Fibroblast of skin of scalp (primary cell): ENCODE results near the gene CCDC167.
"Not testable (repeated sequence)": the region's sequence is repeated elsewhere in the genome, so short reads cannot be mapped to it uniquely, and the experiment has no call there.

Source experiments
- DNase-seq: peaks from one replicate; pipeline ENCODE4 v3.0.0-alpha.2; 2013

CCDC167 gene

DNA sequence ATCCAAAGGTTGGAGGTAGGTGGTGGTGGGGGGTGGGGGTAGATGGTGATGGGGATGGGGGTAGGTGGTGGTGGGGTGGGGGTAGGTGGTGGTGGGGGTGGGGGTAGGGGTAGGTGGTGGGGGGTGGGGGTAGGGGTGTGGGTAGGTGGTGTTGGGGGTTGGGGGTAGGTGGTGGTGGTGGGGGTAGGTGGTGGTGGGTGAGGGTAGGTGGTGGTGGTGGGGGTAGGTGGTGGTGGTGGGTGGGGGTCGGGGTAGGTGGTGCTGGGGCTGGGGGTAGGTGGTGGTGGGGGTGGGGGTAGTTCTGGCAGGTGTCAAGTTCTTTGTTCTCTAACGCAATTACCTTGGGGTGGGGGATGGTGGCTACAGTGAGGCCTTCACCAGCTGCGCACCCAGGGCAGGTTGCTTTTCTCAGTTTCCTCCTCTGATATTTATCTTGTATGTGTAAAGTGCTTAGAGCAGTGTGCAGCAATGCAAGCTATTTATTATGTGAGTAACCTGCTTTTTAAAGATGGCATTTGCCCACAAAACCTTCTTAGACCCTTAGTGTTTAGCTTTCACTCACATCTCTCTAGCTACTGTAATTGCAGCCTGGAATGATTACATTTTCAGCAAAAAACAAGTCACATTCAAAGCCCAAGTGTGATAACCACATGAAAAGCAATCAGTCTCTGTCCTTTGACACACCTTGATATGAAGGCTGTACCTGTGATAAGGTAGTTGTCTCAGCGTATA lies 8.2 kb upstream of the CCDC167 start:
- DNase-seq, result no peak

DNA sequence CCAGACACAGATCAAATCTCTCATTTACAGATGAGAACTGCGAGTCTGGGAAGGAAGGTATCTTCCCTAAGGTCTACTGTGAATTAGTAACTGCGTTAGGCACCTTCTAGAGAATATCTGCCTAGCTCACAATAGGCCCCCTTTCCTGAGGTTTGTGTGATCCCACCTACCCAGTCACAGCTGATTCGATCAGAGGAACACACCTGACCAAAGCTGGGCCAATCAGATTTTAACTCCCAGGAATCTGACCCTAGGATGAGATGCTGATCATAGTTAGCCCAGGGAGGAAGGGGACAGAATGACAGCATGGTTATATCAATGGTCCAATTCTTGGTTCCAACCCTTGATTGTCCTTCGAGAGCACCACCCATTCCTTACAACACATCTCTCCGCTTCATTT lies 7.4 kb upstream of the CCDC167 start:
- no peak for DNase-seq

DNA sequence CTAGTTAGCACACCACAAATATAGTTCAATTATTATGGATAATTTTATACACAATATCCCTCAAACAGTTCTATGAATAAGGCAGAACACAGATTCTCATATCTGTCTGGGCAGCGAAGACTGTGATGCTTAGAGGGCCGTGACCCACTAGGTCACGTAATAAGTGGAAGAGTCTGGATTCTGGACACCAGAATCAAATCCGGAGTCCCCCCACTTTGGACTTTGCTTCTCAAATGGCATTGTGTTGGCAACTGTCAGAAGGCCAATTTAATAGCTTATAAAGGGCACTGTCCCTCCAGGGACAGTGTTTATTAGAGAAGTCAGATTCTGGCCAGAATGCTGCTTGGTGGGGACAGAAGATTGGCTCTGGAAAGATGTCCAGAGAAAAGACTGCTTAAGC lies 6.8 kb upstream of the CCDC167 start:
- no peak for DNase-seq

DNA sequence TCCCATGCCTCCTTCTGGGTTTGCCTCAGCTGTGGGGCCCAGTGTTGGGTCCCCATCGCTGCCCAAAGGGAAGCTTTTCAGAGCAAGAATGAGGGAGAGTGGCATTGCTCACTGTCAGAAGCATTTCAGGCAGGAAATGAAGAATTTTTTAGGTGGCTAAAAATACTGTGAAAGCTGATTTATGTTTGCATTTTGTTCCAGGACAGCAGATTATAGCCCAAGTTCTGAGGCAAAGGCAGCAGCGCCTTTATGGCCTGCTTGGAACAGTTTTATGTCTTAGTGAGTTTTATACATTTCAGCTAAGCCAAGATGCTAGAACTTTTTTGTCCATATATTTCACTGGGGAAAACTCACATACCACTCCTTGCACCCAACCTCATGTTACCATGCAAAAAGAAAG lies 4.3 kb upstream of the CCDC167 start:
- no peak for DNase-seq

DNA sequence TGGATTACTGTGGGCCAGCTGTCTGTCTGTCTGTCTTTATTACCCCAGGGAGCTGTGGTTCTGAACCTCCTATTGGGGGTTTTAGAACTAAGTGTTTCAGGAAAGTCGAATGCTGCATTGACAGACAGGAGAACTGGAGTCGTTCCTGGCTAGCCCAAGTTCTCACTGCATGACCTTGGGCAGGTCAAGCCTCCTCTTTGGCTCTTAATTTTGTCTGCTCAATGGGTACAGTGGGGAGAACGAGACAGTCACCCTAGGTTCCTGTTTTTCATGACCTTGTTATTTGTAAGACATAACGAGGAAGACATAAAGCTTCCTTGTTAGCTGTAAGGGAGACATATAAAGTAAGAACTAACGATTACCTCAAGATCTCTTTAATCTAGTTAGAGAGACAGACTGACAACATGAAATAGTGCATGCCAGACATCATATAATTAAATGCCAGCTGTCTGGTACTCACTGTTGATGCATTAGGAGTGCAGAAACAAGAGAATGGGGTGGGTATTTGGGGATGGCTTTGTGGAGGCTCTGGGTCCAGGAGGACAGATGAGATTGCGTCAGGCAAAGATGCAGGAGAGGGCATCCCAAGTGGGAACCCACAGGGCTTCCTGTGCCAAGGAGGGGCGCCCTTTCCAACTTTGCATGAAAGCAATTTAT lies 3.7 kb upstream of the CCDC167 start:
- DNase-seq, result no peak

DNA sequence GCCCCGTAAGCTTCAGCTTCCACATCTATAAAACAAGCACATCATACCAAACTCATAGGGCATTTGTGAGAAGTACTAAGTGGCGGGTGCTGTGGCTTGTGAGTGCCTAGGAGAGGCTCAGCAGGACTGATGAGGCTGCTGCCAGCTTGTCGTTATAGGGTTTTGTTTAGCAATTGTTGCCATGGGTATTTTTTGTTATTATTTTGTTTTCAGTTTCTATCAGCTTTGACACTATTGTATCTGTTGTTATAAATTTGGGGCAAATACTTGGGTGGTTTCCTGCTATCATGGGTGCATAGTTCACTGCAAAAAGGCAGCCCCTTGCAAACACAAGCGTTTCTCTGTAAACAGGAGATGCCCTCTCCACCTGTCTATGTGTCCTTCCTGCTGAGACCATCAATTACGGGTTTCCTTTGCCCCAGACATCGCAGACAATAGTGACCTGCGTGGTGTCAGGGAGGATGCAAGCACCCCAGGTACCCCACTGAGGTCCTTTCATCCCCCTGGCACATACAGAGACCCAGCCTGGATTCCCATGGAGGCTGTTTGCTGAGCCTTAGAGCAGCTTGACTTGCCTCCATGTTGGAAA lies 3.1 kb upstream of the CCDC167 start:
- no peak for DNase-seq

DNA sequence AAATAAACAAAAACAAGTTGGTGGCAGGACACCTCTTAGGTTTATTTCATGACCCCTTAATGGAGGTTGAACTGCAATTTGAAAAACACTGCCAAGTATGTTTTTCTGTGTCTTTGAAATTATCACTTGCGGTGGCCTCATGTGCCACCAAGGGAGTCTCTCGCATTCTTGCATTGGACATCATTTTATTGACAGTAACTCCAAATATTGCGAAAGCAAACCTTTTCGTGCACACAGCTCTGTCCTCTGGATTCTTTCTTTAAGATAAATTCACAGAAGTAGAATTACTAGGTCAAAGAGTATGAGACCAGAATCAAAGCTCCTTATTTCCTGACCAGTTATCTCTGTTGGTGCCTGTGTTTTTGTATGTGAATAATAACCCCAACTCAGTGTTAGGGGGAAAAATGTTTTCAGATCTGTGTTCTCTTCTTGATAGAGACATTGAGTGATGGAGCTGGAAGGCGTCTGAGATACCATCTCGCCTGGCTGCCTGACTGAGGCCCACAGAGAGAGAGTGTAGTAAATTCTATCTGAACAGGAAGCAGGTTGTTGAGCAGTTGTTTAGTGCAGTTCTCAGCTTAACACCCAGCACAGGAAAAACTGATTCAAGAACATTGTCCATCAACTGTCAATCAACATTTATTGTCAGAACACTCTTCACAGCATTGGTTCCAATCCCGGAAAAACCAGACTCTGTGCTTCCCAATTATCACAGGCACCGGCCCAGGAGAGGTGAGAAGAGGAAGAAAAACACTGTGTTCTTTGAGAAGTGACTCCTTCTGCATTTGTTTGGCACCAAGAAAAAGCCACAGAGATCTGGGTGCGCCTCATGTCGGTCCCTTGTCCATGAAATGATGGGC lies 2.2 kb upstream of the CCDC167 start:
- no peak for DNase-seq

DNA sequence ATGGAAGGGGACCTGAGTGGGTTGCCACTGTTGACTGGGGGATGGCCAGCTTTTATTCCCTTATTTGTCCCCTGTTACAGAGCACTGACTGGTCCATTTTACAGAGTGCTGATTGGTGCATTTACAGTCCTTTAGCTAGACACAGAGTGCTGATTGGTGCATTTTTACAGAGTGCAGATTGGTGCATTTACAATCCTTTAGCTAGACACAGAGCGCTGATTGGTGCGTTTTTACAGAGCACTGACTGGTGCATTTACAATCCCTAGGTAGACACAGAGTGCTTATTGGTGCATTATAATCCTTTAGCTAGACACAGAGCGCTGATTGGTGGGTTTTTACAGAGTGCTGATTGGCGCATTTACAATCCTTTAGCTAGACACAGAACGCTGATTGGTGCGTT lies 1.2 kb upstream of the CCDC167 start:
- DNase-seq, result not testable (repeated sequence)

DNA sequence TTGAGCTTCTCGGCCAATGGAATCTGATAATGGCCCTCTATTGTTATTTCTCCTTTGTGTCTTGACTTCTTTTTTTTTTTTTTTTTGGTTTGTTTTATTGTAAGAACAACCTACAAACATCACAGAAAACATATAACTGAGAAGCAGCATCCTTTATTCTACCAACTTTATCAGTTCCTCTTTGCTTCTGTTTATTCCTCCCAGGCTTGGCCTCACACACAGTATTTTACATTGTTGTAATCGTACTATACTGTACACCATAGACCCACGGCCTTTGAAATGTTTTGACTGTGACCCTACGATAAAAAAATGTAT lies 558 bp upstream of the CCDC167 start:
- DNase-seq, result no peak

DNA sequence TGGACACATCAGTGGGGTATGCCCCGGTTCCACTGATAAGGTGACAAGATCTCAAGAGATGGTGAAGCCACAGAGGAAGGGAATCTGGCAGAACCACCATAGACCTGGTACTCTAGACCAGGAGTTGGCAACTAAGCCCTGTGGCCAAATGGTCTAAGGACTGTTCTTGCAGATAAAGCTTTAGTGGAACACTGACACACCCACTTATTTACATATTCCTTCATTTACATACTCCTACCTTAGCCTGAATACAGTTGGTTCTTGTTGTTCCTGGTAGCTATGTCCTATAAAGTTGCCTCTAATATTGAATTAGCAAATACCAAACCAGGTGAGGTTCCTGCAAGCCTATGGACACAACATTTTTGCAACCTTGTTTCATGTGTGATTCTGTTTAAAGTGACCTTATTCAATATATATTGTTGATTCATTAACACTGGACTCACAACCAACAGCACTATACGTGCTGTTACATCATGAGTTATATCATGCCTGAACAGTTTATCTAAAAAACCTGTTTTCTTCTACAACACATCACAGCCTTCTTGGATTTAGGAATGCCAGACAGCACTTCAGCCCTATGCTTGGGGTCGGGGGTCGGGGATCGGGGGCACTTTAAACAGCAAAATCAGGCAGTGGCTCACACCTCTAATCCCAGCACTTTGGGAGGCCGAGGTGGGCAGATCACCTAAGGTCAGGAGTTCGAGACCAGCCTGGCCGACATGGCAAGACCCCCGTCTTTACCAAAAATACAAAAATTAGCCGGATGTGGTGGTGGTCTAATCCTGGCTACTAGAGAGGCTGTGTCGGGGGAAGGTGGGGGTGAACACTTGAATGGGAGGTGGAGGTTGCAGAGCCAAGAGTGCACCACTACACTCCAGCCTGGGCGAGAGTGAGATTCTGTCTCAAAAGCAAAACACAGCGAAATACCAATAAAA lies 2.5 kb downstream of the CCDC167 start:
- no peak for DNase-seq

DNA sequence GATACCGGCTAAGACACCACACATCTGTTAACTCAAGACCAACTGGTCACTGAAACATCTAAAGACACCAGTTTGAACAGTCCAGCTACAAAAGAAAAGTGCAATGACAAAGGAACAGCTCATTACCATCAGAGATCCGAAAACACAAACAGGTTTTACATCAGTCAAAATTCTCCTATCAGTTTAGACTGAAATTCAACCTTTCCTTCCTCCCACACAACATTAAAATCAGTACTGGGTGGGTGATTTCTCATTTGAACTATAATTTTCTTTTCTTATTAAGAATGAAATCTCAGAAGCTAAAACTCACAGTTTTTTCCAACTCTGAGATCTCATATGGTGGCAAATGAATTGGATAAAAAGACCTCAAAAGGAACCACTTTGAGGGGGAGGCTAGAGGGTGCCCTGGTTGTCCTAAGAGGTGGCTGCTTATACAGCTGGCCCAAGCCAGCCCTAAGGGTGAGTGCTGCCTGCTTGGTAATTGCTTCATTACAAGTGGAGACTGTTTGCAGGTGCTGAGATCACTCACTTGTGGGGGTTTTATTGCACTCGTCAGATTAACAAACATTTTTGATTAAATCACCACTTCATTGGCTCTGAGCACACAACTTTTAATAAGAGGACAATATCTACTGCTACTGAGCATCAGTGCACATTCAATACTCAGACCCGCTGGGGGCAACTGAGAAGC lies 4.3 kb downstream of the CCDC167 start:
- DNase-seq, result no peak

DNA sequence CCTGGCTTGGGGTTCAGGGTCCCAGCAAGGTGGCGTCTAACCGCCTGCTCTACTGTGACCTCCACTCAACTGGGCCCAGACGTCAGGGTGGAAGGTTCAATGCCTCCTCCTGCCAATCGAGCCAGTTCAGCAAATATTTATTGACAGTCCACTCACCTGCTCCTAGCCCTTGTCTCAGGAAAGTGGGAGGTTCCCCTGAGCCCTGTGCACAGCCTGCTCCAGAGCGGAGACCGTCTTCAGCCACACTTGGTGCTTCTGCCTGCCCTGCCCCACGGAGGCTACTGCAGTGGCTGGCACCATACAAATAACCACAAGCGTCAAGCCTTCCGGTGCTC lies 6.1 kb downstream of the CCDC167 start:
- DNase-seq, result no peak

DNA sequence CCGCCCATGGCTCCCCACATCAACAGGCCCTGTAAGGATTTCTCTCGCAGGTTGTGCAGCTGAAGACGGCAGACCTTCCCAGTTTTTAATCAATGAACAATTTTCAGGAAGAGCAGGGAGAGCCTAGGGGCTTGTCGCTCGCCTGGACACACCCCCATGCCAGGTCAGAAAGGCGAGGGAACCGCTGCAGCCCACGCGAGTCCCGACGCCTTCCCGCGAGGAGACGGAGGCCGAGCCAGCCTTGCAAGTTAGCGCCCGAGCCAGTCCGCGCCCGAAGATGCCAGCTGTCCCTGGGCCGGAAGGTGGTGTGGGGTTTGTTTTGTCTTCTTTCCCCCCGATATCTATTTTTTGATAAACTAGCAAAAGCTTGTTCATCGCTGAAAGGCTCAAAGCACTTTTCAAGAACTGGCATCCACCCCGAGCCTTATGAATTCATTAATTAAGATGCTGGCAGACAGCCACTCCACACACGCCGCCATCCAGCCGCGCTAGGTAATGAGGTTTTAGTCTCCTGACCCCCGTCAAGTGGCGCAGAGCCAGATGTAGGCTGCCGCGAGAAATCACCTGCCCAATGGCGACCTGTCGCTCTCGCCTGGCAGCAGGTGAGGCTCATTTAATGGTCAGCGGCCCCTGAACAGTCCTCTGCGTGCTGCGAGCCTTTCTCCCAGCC lies 6.6 kb downstream of the CCDC167 start:
- no peak for DNase-seq

DNA sequence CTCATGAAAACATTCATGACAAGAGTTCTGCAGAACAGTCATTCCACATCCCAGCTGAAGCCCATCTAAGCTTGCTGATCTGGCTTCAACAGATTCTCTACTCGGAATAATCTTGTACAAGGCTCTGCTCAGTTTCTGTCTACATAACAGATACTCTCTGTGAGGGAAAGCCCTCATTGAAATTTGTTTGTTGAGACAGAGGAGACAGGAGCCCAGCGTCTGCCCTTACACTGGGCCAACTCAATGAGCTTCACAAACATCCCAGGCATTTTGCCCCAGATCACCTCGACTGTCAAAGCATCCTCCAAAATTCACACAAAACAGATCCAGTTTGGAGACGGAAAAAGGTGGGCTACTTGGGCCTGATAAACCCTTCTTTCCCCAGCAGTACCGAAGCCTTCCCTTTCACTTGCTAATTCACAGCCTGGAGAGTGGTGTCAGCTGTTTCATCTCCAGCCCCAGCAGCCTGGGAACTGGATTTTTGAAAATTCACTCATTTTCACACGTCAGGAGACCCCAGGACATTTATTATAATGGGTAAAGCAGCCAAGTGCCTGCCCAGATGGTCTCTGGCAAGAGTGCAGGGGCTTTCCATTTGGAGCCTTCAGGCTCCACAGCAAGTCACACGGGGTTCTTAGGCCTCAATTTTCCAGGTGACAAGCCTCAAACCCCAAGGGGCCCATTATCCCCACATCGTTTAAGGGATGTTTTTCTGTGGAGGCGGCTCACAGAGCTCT lies 7.3 kb downstream of the CCDC167 start:
- DNase-seq, result no peak

DNA sequence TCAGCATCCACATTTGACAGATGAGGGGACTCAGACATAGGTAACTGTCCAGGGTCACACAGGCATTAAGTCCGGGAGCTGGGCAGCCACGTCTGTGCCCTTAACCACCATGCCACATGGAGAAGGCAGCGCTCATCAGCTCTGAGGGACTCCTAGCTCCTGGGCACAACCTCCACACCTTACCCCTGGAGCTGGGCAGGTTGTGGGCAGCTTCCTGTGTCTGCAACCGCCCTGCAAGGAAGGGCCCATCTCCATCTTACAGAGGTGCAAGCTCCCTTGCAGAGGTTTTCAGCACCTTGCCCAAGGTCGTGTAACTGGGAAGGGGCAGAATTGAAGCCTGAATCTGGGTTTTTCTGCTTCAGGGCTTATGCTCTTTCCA lies 7.9 kb downstream of the CCDC167 start:
- DNase-seq, result no peak

DNA sequence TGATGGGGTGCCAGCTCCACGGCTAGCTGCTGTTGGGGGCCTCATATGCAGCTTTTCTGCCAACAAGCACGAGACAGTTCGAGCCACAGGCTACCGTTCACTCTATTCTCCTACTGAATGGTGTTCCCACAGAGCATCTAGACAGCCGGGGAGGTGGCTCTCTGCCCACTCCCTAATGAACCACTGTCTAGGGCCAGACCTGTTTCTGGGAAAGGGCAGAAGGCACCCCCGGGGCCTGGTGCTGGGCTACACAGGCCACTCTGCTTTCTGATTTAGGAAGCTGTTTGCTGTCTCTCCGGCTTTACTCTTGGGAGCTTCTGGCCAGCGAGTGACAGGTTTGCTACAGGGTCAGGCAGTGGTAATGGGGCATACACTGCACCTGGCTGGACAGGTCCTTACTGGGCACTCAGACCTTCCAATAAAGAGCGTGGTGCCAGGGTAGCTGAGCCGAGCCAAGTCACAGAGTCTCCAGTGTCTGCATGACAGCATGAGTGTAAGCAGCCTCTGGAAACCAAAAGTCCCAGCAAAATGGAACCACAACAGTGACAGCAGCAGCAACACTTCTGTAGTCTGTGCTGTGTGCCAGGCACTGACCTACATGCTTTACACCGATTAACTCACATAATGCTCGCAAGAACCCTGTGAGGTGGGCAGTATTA lies 8.4 kb downstream of the CCDC167 start:
- no peak for DNase-seq

DNA sequence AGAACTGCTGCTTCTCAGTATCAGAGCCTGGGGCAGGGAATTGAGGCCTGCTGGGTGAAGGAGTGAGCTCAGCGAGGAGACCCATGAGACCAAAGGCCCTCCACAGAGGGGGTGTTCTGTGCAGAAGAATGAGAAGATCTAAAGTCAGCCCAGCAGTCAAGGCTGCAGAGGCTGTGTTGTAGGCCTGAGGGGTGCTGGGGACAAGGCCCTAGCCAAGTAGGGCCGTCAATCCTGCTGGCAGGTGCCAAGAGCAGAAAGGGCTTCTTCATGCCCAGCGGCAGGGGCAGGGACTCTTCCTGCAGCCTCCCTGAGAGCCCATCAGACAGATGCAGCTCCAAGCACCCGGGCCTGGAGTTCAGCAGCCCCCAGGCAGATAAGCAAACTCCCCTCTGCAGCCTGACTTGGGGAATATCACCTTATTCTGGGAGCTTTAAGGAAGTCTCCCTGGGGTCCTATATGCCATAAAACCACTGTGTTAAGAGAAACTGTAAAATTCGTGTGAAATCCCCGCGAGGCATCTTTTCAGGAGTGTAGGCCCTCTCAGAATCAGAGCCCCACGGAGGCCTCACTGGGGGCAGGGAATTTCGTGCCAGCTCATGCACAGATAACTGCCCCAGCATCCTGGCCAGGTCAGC lies 9.0 kb downstream of the CCDC167 start:
- no peak for DNase-seq

DNA sequence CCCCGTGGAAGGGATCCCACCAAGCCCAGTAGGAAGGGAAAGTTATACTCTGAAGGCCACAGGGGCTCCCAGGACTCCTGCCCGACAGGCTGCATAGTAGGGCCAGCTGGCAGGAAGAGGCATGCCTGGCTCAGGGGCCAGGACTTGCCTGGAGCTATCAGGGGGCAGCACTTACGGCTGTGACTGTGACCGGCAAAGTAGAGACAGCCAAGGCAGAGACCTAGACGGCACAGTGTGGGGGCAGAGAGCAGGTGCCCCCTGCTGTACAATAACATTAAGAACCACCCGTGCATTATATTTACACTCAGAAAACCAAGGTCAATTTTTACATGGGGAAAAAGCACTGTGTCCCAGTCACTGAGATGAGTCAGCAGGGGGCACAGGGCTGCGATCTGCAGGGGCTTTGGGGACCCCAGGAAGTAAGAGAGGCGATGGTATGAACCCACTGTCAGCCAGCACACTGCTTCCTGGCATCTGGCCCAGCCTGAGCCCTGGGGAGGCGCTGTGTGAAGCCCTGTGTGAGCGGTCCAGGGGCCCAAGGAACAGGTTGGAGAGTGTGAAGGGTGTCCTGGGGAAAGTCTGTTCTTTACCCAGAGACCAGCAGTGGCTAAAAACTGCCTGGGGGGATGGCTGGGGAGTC lies 9.9 kb downstream of the CCDC167 start:
- no peak for DNase-seq

DNA sequence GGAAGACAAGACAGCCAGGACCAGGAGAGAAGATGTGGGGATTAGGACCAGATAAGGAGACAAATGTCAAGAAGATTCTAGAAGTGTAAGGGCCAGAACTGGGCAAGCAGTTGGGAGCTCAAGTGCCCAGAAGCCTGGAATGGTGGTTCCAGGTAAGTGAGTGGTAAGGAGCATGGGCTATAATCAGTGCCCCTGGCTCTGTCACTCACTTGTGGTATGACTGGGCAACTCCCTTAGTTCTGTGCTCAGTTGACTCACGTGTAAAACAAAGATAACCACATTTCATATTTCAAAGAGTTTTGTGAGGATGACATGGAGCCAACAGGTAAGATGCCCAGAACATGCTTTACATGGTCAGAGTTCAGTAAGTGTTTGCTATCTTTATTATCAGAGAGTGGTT lies 11.2 kb downstream of the CCDC167 start:
- no peak for DNase-seq
